Measurements from ENCODE around the gene CTCF.

CTCF gene

DNA sequence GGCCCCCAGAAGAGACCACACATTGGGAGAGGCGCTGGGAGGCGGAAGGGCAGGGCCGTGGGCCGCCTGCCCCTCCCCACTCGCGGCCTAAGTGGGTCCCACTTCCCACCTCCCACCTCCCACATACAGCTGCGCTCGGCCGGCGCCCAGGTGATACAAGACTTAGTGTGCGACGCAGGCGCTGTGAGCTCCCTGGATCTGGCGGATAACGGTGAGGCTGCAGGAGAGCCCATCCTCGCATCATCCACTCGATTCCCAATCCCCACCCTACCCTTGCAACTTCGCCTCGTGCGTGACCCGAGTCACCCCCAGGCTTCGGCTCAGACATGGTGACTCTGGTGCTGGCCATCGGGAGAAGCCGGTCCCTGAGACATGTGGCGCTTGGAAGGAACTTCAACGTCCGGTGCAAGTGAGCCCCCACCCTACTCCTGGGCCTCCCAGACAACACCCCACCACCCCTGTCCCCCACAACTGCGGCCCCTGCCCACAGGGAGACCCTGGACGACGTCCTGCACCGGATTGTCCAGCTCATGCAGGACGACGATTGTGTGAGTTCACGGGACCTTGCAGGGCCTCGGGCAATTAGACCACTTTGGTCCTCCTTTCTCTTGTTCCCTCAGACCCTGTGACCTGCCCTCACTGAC, 86.6 kb downstream of the CTCF start:
- H3K27ac ChIP-seq = no peak overlapping the region
- no peak for TF ChIP-seq ZFX (IDR thresholded peaks at IDR 0.05)
- TF ChIP-seq, protein P1, sequence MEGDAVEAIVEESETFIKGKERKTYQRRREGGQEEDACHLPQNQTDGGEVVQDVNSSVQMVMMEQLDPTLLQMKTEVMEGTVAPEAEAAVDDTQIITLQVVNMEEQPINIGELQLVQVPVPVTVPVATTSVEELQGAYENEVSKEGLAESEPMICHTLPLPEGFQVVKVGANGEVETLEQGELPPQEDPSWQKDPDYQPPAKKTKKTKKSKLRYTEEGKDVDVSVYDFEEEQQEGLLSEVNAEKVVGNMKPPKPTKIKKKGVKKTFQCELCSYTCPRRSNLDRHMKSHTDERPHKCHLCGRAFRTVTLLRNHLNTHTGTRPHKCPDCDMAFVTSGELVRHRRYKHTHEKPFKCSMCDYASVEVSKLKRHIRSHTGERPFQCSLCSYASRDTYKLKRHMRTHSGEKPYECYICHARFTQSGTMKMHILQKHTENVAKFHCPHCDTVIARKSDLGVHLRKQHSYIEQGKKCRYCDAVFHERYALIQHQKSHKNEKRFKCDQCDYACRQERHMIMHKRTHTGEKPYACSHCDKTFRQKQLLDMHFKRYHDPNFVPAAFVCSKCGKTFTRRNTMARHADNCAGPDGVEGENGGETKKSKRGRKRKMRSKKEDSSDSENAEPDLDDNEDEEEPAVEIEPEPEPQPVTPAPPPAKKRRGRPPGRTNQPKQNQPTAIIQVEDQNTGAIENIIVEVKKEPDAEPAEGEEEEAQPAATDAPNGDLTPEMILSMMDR (conservative IDR thresholded peaks at IDR 0.05) = no peak

DNA sequence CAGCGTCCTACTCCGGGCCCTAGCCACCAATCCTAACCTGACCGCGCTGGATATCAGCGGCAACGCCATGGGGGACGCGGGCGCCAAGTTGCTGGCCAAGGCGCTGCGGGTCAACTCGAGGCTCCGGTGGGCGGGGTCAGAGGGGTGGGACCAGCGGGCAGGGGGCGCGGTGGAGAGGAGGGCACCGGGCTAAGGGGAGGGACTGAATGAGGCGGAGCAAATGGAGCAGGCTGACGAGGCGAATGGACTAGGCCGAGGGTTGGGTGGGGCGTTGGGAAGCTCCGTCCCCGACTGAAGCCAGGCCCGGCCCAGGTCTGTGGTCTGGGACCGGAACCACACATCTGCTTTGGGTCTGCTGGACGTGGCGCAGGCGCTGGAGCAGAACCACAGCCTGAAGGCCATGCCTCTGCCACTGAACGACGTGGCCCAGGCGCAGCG, 87.2 kb downstream of the CTCF start:
- H3K27ac ChIP-seq = no peak overlapping the region
- no peak for TF ChIP-seq ZFX (IDR thresholded peaks at IDR 0.05)
- TF ChIP-seq, protein P1 (conservative IDR thresholded peaks at IDR 0.05) = no peak

DNA sequence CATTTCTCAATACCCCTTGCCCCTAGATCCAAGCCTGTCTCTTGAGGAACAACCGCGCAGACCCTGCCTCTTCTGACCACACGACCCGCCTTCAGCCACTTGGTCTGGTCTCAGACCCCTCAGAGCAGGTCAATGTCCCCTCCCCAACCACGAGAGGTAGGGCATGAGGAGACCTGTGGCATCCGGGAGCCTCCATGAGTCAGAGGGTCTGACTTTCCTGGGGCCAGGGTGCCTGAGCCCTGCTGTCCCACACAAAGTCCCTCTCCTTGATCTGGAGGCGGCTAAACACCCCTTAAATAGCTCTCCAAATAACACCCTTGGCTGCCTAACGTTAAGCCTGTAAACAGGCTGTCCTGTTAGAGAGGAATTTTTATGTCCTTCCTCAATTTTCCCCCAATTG, 87.7 kb downstream of the CTCF start:
- no peak for TF ChIP-seq ZFX (IDR thresholded peaks at IDR 0.05)
- TF ChIP-seq, protein P1 (conservative IDR thresholded peaks at IDR 0.05) = no peak
- H3K27ac ChIP-seq = no peak overlapping the region

DNA sequence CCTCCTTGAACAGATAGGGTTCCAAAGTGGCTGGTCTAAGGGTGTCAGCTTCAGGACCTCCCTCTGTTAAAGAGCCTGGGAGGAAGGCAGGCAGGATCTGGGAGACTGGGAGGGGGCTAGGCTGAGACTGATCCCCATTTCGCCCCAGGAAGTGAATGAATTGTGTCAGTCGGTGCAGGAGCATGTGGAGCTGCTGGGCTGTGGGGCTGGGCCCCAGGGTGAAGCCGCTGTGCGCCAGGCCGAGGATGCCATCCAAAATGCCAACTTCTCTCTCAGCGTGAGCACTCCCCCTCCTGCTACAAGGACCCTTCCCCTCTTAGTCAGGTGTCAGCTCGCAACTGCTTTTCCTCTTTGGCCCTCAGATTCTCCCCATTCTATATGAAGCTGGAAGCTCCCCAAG, 88.7 kb downstream of the CTCF start:
- H3K27ac ChIP-seq = no peak overlapping the region
- TF ChIP-seq, protein P1 (conservative IDR thresholded peaks at IDR 0.05) = no peak
- TF ChIP-seq ZFX (IDR thresholded peaks at IDR 0.05) = no peak

DNA sequence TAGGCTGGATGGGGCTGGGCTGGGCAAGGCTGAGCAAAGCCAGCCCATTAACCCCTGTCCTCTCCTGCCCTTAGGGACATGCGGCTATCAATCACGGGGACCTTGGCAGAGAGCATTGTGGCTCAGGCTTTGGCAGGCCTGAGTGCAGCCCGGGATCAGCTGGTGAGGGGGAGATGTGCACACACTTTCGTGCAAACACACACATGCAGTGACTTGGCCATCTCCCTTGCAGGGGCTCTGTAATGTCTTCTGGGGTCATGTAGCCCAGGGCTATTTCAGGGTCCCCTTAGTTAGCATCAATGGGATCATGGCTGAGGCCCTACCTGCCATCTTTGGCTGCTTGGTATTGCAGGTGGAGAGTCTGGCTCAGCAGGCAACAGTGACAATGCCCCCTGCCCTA, 89.5 kb downstream of the CTCF start:
- no peak overlapping the region for H3K27ac ChIP-seq
- TF ChIP-seq ZFX (IDR thresholded peaks at IDR 0.05) = no peak
- TF ChIP-seq, protein P1 (conservative IDR thresholded peaks at IDR 0.05) = no peak

DNA sequence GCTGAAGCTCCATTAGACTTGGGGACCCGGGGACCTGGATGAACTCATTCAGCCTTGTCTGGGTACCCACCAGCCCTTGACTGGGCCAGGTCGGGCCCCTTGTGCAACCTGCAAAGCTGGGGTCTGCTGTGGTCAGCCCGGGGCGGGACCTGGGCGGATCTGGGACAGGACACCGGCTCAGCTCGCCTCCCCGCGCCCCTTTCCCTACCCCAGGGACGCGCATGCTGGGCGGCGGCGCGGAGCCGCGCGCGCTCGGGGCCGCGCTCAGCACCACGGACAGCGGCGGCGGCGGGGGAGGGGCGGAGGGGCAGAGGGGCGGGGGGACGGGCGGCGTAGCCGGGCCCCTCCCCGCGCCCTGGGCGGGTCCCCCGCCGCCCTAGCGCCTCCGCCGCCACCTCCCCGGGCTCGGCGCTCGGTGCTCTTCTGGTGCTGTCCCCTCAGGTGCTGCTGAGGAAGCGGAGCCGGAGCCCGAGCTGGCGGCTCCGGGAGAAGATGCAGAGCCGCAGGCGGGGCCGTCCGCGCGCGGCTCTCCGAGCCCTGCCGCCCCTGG, 90.3 kb downstream of the CTCF start:
- H3K27ac ChIP-seq = peak overlapping the region; percentile 31; the same call in 1 of the 2 replicates
- TF ChIP-seq ZFX (IDR thresholded peaks at IDR 0.05) = no peak
- TF ChIP-seq, protein P1 (conservative IDR thresholded peaks at IDR 0.05) = no peak

DNA sequence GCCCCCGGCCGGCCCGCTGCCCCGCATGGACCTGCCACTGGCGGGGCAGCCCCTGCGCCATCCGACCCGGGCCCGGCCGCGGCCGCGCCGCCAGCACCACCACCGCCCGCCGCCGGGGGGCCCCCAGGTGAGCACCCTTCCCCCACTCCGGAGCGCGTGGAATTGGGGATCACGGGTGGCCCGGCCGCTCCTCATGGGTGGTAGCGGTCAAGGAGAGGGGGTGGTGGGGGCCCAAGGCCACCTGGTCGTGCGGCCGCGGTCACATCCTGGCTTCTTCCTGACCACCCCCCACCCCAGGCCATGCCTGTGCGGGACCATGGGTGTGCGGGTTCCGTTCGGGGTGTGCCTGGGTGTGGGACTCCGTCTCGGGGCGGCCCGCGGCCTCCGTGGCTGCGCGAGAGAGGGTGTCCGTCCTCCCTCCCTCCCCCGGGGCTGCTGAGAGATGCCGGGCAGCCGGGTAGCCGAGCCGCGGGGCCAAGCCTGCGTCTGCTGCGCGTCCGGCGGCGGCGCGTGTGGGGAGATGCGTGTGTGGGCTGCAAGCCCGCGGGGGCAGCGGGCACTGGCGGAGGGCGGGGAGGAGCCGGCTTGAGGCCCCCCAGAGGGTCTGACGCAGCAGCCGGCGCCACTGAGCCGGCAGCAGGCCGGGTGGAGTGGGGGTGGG, 90.9 kb downstream of the CTCF start:
- TF ChIP-seq, protein P1 (conservative IDR thresholded peaks at IDR 0.05) = peak; percentile 57
- no peak for TF ChIP-seq ZFX (IDR thresholded peaks at IDR 0.05)

More for the DNA sequence above, 90.9 kb downstream of the CTCF start:
- H3K27ac ChIP-seq = peak overlapping the region; percentile 31; the same call in 1 of the 2 replicates

Data from C4-2B (cell line).